Right cardiac atrium (tissue), 5 donors: ENCODE data around the gene TMEM203. TPM values are rescaled to one million over a fixed set of nuclear protein-coding genes. Genes with fewer than 3 reads are reported as not detected.
"Not testable (repeated sequence)": the region's sequence is repeated elsewhere in the genome, so short reads cannot be mapped to it uniquely, and the experiment has no call there.

Experiments
- ATAC-seq, 2 donors: fragments of 200-7000 bp; cut with Tn5 transposase; one replicate each; pipeline versions ENCODE4 v1.8.0 to v1.9.1; 2020; ENCODE audit warnings: moderate library complexity in 2 of 2, mild to moderate bottlenecking in 1 of 2
- DNase-seq, 3 donors: peaks; one replicate each; pipeline ENCODE4 v3.0.0-alpha.2; 2020
- H3K27ac ChIP-seq: one replicate; pipeline ENCODE4 v1.5.1; 2013; ENCODE audit warnings: mild to moderate bottlenecking, low read length, control low read depth, moderate library complexity
- H3K27me3 ChIP-seq: one replicate; pipeline ENCODE4 v1.6.1; 2013; ENCODE audit not compliant: control insufficient read depth, insufficient read depth
- H3K4me1 ChIP-seq: one replicate; pipeline ENCODE4 v1.6.1; 2013; ENCODE audit warnings: low read length; ENCODE audit not compliant: control insufficient read depth, insufficient read depth
- H3K4me3 ChIP-seq: one replicate; pipeline ENCODE4 v1.5.1; 2013; ENCODE audit warnings: low read length, control low read depth
- H3K9me3 ChIP-seq: one replicate; pipeline ENCODE4 v1.6.1; 2013; ENCODE audit warnings: low read length; ENCODE audit not compliant: control insufficient read depth
- WGBS: extraction: QIAGEN DNeasy Blood & Tissue Kit; methylation state at CpG from one replicate; pipeline ENCODE4 v1.1.7; 2013; 5-methylcytosine and 5-hydroxymethylcytosine counted together
- intact Hi-C, 4 donors: fragments of 100-400 bp; cut with DNase I; formaldehyde crosslinking; loops; one replicate each; pipeline versions ENCODE4 v1.11.0 to v1.14.0; 2022 to 2023
- polyA plus RNA-seq: library from polyadenylated mRNA; stranded (reverse); fragments of 200-250 nt; gene quantifications from one replicate; pipeline ENCODE4 v1.2.3, GENCODE V29; 2013
- total RNA-seq, 4 donors: library from RNA; stranded (reverse); fragmentation: NEBNext Ultra II Directional; extraction: Animal tissue kit (Norgen Biotek cat#: 25700); gene quantifications; one replicate each; pipeline ENCODE4 v1.2.1, GENCODE V29; 2021
- donor health status: healthy with polysubstance abuse.
- donor health status: DM: no; HTN: yes; CAD: no.
- donor health status: DM: no; HTN: no; CAD: no.
- donor health status: DM: no; HTN: yes; CAD: no; lungs with severe emphysema.
- donor health status: DM: yes; HTN: yes; CAD: no.

TMEM203 gene
- total and polyA plus RNA-seq, 5 donors: 28.9 to 47.5 (median 40.6) TPM

- H3K9me3 ChIP-seq: no peaks in the 10 kb centered on the region
- intact Hi-C loops: loop anchor here in 1 of 4 donors (10.0 kb wide), 1 partner anchor 1203 kb away; no protein-coding TSS in a partner anchor
- peak overlapping the region; percentile 22 for H3K27ac ChIP-seq
- H3K4me3 ChIP-seq: no peak overlapping the region
- ATAC-seq (no peak), DNase-seq (no peak)
- no peaks in the 10 kb centered on the region for H3K27me3 ChIP-seq
- peaks cover 5% of the 10 kb centered on the region for H3K4me1 ChIP-seq
- WGBS: 73% methylated on average over 20 of the region's 20 CpGs
These were observed 41.9 kb upstream of the TMEM203 start for GRCh38 chr9:137247135-137247915.

DNA sequence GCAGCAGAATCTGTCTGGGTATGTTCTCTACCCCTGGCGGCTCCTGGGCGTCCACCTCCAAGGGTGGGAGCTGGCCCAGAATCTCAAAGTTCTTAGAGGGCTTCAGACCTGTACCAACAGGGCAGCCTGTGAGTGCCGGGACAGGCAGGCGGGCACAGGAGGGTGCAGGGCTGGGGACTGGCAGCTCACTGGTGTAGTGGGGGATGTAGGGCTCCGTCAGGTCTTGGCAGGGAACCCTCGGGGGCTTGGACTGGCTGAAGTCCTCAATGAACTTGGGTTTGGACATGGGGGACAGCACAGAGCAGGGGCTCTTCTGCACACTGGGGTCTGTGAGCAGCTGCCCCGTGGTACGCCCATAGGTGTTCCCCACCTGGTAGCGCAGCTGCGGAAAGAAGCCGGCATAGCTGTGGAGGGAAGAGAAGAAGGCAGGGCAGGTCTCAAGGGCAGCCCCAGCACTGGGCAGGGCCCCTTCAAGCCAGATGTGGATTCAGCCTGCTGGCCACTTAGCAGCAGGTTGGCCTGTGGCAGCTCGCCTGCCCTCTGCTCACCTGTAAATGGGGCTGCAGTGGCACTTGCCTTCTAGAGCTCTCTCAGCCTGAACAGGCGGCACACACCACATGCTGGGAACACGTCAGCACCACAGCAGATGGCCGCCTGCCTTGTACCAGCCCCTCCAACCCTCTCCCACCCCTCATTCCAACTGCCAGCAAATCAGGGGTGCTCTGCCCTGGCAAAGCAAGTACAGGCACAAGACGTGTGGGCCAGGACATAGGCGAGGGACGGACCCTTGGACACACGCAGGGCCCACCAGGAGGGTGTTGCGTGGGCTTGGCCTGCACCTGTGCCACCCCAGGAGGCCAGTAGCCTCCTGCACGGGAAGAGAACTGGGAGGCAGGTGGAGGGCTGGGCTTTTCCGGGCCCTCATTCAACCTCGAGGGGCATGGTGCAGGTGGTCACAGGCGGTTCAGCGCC is 40.3 kb upstream of the TMEM203 start:
- WGBS: 91% methylated on average over 25 of the region's 25 CpGs
- no peak for DNase-seq
- H3K4me1 ChIP-seq: peaks cover 7% of the 10 kb centered on the region

DNA sequence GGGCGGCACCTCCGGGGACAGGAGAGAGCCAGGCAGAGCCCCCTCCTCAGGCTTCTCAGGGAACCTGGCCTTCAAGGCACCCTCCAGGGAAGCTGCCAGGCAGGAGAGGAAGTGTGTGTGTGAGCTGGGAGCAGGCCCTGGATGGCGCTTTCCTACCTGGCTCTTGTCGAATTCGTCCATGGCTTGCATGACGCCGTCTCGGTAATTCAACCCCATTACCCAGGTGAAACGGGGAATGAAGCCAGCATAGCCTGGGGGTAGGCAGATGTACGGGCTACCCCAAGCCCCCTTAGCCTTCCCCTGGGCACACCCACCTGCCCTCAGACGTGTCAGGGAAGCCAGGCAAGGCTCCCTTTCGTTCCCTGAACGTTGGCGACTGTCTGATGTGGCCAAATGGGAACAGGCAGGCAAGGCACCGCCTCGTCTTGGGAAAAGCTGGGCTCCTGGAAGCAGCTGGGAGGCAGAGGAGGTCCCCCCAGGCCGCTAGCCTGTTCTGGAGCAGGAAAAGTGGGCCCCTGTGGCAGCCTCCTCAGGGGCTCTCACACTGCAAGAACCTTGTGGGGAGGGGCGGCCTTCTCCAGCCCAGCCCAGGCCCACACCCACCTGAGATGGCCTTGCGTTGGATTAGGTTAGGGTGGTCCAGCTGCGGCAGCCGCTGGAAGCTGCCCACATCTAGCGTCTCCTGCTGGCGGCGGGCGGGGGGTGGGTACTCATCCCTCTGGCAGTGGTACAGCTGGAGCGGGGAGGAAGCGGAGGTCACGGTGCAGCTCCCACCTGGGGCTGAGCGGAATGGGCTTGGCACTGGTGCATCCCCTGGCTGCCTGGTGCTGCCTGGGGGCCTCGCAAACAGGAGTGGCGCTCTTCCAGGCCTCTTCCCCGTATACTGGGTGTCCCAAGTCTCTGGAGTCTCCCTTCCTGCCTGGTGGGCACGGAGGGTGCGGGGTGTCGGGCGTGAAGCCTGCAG is 39.3 kb upstream of the TMEM203 start:
- peaks cover 3% of the 10 kb centered on the region for H3K4me1 ChIP-seq
- intact Hi-C loops: loop anchor here in 1 of 4 donors (10.0 kb wide), 1 partner anchor 1200 kb away; no protein-coding TSS in a partner anchor
- H3K27ac ChIP-seq: no peak overlapping the region
- H3K4me3 ChIP-seq: no peak overlapping the region
- H3K27me3 ChIP-seq: no peaks in the 10 kb centered on the region
- DNase-seq (no peak), ATAC-seq (no peak)
- H3K9me3 ChIP-seq: no peaks in the 10 kb centered on the region
- WGBS: 64% methylated on average over 36 of the region's 36 CpGs

More for the DNA sequence above, 40.3 kb upstream of the TMEM203 start:
- Histone ChIP-seq H3K27ac (no peak overlapping the region), H3K9me3 (no peaks in the 10 kb centered on the region), H3K27me3 (no peaks in the 10 kb centered on the region), H3K4me3 (no peak overlapping the region)
- intact Hi-C loops: loop anchor here in 1 of 4 donors (10.0 kb wide), 1 partner anchor 1201 kb away; no protein-coding TSS in a partner anchor
- ATAC-seq: no peak

GRCh38 chr9:137243626-137244485 is 38.4 kb upstream of the TMEM203 start:
- no peaks in the 10 kb centered on the region for H3K27me3 ChIP-seq
- WGBS: 62% methylated on average over 15 of the region's 15 CpGs
- no peak overlapping the region for H3K4me3 ChIP-seq
- intact Hi-C loops: loop anchor here in 1 of 4 donors (10.0 kb wide), 1 partner anchor 1199 kb away; no protein-coding TSS in a partner anchor
- H3K27ac ChIP-seq: no peak overlapping the region
- peaks cover 3% of the 10 kb centered on the region for H3K4me1 ChIP-seq
- no peaks in the 10 kb centered on the region for H3K9me3 ChIP-seq
- DNase-seq (peak in 1 of 3 donors; percentile 18), ATAC-seq (no peak)

DNA sequence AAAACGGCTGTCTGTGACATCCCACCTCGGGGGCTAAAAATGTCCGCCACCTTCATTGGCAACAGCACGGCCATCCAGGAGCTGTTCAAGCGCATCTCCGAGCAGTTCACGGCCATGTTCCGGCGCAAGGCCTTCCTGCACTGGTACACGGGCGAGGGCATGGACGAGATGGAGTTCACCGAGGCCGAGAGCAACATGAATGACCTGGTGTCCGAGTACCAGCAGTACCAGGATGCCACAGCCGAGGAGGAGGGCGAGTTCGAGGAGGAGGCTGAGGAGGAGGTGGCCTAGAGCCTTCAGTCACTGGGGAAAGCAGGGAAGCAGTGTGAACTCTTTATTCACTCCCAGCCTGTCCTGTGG is 37.8 kb upstream of the TMEM203 start:
- H3K27me3 ChIP-seq, ATAC-seq, H3K9me3 ChIP-seq, H3K4me3 ChIP-seq, DNase-seq, H3K27ac ChIP-seq, H3K4me1 ChIP-seq: not testable (repeated sequence)
- intact Hi-C loops: loop anchor here in 1 of 4 donors (10.0 kb wide), 1 partner anchor 1198 kb away; no protein-coding TSS in a partner anchor
- WGBS: 92% methylated on average over 18 of the region's 18 CpGs

GRCh38 chr9:137242269-137243203 is 37.1 kb upstream of the TMEM203 start:
- Histone ChIP-seq H3K4me3 (peak overlapping the region; percentile 90), H3K4me1 (peaks cover 3% of the 10 kb centered on the region), H3K27me3 (no peaks in the 10 kb centered on the region), H3K9me3 (no peaks in the 10 kb centered on the region), H3K27ac (peak overlapping the region; percentile 50)
- DNase-seq (no peak), ATAC-seq (no peak)
- 75% methylated on average over 36 of the region's 36 CpGs for WGBS
- intact Hi-C loops: loop anchor here in 1 of 4 donors (10.0 kb wide), 1 partner anchor 1198 kb away; no protein-coding TSS in a partner anchor

DNA sequence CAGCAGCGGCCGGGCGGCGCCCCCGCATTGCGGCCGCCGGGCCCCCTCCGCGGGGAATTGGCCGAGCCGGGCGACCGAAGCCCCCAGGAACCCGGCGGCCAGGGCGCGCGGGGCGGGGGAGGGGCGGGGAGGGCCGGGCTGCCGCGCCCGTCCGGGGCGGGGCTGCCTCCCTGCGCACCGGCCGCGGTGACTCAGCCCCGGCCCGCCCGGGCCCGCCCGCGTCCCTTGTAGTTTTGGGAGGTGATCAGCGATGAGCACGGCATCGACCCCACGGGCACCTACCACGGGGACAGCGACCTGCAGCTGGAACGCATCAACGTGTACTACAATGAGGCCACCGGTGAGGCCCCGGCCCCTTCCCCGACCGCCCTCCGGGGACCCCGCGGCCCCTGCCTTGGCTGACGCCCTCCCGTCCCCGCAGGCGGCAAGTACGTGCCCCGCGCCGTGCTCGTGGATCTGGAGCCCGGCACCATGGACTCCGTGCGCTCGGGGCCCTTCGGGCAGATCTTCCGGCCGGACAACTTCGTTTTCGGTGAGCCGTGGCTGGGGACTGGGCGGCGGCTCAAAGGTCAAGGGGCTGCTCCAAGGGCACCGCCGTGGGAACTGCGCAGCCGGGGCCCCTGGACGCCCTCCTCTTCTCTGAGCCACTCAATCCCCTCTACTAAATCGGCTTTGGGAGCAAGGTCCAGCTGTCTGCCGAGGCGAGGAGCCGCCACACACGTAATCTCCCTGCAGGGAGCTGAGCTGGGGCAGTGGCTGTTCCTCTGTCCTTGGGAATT is 36.2 kb upstream of the TMEM203 start:
- intact Hi-C loops: loop anchor here in 1 of 4 donors (10.0 kb wide), 1 partner anchor 1197 kb away; no protein-coding TSS in a partner anchor
- Histone ChIP-seq H3K27me3 (no peaks in the 10 kb centered on the region), H3K27ac (peak overlapping the region; percentile 96), H3K4me3 (peak overlapping the region; percentile 90), H3K4me1 (peaks cover 3% of the 10 kb centered on the region), H3K9me3 (no peaks in the 10 kb centered on the region)
- under 1% methylated on average over 83 of the region's 83 CpGs for WGBS
- peak; percentile 3 to 23 for ATAC-seq
- DNase-seq: peak; percentile 78 to 90 (median 87)

- intact Hi-C loops: loop anchor here in 1 of 4 donors (10.0 kb wide), 1 partner anchor 1196 kb away; no protein-coding TSS in a partner anchor
- peaks cover 3% of the 10 kb centered on the region for H3K4me1 ChIP-seq
- WGBS: under 1% methylated on average over 67 of the region's 67 CpGs
- no peaks in the 10 kb centered on the region for H3K27me3 ChIP-seq
- H3K4me3 ChIP-seq: peak within 1 kb of the TSS; percentile 90
- peak; percentile 100 for DNase-seq
- peak within 1 kb of the TSS; percentile 96 for H3K27ac ChIP-seq
- ATAC-seq: peak; percentile 86 to 87
- H3K9me3 ChIP-seq: no peaks in the 10 kb centered on the region
These were observed 35.5 kb upstream of the TMEM203 start, which contains the start of gene TUBB4B for GRCh38 chr9:137240841-137241489. Gene TUBB4B (plus strand): TSS chr9:137241287. CDS start chr9:137241361, 74 bp downstream.
